NCI-H526 treated with DMSO at 0.1 percent for 48 hours (cell line): ENCODE measurements around the gene PHACTR3.

Experiments used
- DNase-seq: peaks from one replicate; lab custom pipeline; 2025; lab: John Stamatoyannopoulos, UW

Gene PHACTR3

GRCh38 chr20:59733351-59733750 lies 129.0 kb downstream of the PHACTR3 start:
- no peak for DNase-seq

GRCh38 chr20:59735486-59735885 lies 131.1 kb downstream of the PHACTR3 start:
- DNase-seq: no peak

- DNase-seq: no peak
Observed at GRCh38 chr20:59735917-59736316, 131.6 kb downstream of the PHACTR3 start.

- DNase-seq: no peak
Observed at GRCh38 chr20:59736366-59736765, 132.0 kb downstream of the PHACTR3 start.

GRCh38 chr20:59737073-59737666 lies 132.8 kb downstream of the PHACTR3 start:
- DNase-seq: no peak

- DNase-seq: no peak
Observed at GRCh38 chr20:59737816-59738215, 133.5 kb downstream of the PHACTR3 start.

GRCh38 chr20:59738851-59739250 lies 134.5 kb downstream of the PHACTR3 start:
- DNase-seq: no peak

- no peak for DNase-seq
Observed at GRCh38 chr20:59740621-59741020, 136.3 kb downstream of the PHACTR3 start.

- DNase-seq: no peak
Observed at GRCh38 chr20:59741073-59741472, 136.7 kb downstream of the PHACTR3 start.

GRCh38 chr20:59742351-59743095 lies 138.2 kb downstream of the PHACTR3 start:
- no peak for DNase-seq

- no peak for DNase-seq
Observed at GRCh38 chr20:59743308-59743707, 139.0 kb downstream of the PHACTR3 start.

- DNase-seq: peak; percentile 7
Observed at GRCh38 chr20:59743767-59744485, 139.6 kb downstream of the PHACTR3 start.

- DNase-seq: no peak
Observed at GRCh38 chr20:59744756-59745155, 140.4 kb downstream of the PHACTR3 start.

GRCh38 chr20:59745201-59745600 lies 140.9 kb downstream of the PHACTR3 start:
- DNase-seq: no peak

GRCh38 chr20:59745716-59746115 lies 141.4 kb downstream of the PHACTR3 start:
- DNase-seq: no peak

GRCh38 chr20:59746155-59746554 lies 141.8 kb downstream of the PHACTR3 start:
- DNase-seq: no peak

- no peak for DNase-seq
Observed at GRCh38 chr20:59747671-59748515, 143.6 kb downstream of the PHACTR3 start.

- DNase-seq: no peak
Observed at GRCh38 chr20:59748619-59749191, 144.4 kb downstream of the PHACTR3 start.

GRCh38 chr20:59749301-59749700 lies 145.0 kb downstream of the PHACTR3 start:
- DNase-seq: no peak

GRCh38 chr20:59750209-59750840 lies 146.0 kb downstream of the PHACTR3 start:
- DNase-seq: no peak

GRCh38 chr20:59751075-59751711 lies 146.9 kb downstream of the PHACTR3 start:
- peak; percentile 16 for DNase-seq
